HG03432 (cell line): ENCODE data around the gene AGBL4.
A peak's percentile ranks its signal among the peaks of the same experiment; 100 is the strongest.

Experiments
- ATAC-seq: cut with Tn5 transposase; IDR thresholded peaks from one replicate; pipeline ENCODE4 v1.9.1; 2021; ENCODE audit warnings: mild to moderate bottlenecking, moderate library complexity; ENCODE audit not compliant: unreplicated experiment

Gene AGBL4

DNA sequence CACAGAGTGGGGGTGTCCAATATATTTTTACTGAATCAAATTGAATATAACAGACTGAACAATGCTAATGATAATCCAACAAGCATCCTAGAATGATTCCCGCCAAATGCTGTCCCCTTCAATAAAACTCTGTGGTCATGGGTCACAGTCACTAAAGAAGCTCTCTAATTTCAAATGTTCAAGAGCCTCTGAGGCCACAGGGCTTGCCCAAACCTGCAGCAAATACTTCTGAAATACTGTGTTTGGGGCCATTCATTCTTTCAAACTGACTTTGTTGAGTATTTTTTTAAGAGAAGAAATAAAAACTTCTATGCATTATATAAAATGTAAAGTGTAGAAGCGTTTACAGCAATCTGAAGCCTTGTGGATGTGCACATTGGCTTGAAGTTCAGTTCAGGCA is 1239.5 kb downstream of the AGBL4 start:
- ATAC-seq = no peak

DNA sequence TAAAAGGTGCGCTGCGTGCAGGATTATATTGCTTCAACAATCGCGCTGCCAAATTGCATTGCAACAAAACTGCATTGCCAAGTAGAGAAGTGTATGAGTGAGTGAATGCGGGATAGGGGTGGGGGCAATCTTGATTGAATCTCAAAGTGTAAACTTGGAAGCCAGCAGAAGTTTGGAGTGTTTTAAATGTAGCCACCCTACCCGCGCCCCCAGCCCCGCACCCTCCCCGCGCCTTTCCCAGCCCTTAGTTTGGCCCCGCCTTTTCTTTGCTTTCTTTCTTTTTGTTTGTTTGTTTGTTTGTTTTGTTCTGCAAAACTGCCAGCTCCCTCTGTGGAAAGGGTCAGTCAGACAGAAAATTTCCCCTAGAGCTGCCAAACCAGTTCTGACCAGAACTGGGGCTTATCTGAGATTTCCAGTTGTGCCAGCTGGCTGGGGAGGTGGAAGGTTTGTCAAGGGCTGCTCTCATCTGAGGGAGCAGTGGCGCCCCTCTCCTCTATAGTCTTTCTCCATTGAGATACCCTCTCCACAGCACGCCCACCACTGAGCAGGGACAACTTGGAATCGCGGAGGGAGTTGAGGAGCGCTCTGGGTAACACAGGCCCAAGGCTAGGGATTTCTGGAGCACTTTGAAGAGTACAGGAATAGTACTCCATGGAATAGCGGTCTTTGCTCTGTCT is 1246.4 kb downstream of the AGBL4 start:
- no peak for ATAC-seq

DNA sequence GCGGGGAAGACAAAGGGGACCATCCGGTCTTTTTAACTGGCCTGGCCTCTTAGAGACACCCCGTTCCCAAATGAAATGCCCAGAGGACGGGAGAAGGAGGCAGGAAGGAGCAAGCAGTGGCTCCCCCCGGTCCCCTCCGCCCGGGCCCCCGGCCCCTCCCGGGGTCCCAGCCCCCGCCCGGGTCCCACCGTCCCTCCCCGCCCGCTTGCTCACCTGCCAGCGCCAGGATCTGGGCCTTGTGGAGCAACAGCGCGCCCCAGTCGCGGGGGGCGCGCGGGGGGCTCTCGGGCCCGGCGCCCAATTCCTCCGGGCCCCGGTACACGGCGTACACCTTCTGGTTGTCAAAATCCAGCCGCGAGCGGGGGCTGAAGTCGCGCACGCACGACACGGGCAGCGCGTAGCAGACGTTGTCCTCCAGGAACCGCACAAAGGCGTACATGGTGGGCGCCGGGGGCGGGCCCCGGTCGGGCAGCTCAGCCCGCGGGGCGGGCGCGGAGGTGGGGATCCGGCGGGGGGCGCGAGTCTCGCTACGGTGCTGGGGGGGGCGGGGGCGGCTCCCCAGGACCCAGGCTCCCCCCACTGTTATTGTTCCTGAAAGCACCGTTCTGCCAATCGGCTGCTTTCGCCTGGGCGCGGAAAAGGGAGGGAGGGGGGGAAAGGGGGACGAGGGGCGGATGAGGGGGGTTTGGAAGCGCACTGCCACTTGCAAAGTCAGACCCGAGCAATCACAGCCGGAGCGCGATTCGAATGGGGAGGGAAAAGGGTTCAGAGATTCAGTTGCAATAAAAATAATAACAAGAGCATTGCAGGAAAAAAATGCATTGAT is 1247.1 kb downstream of the AGBL4 start, which contains the start of gene BEND5:
Gene BEND5 (minus strand): TSS at position 499 of the 826 bp plus-strand sequence. CDS start 60 bp downstream, at position 439.
- no peak for ATAC-seq

DNA sequence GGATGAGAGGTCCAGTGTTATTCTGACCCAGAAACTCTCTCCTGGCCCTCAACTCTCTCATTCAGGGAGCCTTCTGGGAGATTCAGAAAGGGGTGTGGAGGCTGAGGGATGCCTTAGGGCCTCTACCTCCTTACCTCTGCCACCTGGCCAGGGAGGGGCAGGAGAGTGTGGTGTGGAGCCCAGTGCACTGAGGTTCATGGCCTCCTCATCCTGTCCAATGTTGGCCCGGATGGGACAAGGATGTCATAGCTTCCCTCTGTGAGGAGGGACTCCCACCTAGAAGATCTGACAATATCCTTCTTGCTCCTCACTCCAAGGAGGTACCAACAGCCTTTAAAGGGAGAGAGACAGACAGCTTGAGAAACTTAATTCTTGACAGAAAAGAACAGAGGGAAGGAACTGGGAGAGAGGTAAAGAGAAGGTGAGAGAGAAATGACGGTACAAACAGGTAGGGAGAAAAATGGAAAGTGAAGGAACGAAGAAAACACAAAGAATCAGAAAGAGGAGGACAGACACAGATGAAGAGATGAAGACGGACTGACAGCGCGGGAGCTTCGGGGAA is 1247.8 kb downstream of the AGBL4 start:
- ATAC-seq = no peak

DNA sequence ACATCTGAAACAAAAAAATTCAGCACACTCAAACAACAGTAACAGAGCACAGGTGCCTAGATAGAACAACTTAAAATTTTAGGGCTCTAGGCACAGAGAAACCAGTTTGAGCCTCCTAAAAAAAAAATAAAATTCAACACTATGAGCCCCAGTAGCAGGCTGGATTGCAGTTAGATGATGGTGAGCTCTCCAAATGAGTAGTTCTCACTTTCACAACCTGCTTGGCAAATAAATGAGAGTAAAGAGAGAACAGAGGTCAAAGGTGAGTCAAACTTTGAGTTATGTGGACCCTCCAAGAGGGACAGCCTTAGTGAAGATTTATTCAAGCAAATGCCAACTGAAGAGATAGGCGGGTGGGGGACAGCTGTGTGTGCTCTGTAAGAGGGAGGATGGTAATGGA is 1250.6 kb downstream of the AGBL4 start:
- no peak for ATAC-seq

DNA sequence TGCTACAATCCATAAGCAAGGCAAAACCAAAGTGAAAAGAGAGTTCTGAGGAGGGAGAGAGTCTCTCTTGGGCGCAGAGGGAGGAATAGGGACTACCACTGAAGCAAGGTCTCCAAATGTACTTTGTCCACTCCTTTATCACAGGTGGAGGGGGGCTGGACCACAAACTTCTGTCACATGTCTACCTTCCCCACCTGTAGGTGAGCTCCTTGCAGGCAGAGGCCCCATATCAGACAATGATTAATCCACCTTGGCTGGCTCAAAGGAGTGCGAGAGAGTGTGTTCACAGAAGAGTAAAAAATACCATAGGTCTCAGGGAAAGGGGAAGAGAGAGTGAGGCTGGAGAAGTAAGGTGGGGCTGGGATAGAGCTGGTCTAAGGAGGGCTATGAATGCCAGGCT is 1251.5 kb downstream of the AGBL4 start:
- ATAC-seq = no peak

DNA sequence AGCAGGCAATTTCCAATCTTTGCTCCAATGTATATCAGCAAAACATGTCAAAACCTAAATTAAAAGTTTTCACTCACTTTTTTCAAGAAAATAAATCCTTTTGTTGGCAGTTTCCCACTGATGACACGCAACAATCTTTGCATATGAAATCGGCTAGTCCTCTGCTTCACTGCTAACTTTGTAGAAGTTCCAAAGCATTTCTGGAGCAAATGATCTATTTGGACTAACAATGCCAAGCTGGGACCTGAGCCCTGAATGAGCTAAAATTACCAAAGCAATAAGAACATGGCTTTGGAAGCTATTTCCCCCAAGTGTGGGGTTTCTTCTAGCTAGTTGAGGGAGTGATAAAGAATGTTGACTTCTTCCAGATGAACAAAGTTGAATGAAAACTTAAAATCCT is 1252.2 kb downstream of the AGBL4 start:
- no peak for ATAC-seq

DNA sequence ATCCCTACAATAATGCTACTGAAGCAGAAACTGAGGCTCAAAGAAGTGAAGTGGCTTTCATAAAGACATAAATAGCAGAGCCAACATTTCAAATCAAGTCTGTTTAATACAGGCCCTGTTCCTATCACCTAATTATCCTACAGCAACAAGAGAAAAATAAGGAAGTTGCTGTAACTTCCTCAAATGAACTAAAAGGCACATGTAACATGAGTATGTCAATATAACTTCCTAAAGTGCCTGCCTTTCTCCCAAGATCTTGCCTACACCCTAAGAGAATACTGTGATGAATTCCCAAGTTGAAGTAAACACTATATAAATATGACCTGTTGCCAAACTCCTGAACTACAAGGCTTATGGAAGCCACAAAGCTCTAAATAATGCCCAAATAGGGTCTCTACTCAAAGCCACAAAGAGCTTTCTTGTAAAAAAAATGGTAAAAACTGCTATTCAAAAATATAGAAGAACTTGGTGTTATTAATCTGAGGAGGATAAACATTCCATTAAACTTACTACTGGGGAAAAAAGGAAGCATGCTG is 1255.7 kb downstream of the AGBL4 start:
- no peak for ATAC-seq

DNA sequence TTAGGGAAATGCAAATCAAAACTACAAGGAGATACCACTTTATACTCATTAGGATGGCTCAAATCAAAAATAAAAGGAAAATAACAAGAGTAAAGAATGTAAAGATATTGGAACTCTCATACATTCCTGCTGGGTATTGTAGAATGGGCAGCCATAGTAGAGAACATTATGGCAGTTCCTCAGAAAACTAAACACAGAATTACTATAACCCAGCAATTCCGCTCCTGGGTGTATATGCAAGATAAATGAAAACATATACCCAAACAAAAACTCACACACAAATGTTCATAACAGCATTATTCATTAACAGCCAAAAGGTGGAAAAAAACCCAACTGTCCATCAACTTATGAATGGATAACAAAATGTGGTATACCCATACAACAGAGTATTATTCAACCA is 1258.4 kb downstream of the AGBL4 start:
- ATAC-seq = no peak

DNA sequence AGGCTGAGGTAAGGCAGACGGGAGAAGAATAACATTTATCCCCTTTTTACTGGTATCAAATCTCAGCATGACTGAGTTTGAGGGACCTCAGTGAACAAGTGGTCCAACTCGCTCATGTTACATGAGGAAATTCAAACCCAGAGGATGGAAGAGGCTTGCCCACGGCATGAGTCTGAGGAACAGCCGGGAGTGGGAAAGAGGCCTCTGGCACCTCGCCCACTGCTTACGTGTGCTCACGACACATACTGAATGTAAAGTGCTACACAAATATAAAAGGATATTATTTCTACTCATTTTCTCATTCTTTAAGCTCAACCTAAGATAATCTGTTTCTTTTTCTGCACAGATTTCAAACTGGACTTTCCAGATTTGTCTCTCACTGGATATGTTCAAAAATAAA is 1261.8 kb downstream of the AGBL4 start:
- no peak for ATAC-seq

DNA sequence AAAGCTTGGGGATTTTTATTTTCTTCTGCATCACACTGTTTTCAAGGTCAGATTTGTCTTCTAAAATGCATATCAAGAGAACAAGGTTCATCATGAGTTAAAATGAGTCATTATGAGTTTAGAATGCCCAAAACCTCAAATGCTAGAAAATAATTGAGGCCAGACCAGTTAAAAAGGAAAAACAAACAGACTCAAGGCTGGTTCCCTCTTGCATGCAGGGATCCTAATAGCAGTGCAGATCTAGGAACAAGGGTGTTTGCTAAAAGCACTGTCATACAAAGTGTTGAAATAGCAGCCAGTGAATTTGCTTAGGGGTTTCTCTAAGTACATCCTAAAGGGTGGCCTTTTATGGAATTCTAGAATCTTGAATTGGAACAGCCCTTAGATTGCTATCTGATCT is 1262.3 kb downstream of the AGBL4 start:
- ATAC-seq = no peak

DNA sequence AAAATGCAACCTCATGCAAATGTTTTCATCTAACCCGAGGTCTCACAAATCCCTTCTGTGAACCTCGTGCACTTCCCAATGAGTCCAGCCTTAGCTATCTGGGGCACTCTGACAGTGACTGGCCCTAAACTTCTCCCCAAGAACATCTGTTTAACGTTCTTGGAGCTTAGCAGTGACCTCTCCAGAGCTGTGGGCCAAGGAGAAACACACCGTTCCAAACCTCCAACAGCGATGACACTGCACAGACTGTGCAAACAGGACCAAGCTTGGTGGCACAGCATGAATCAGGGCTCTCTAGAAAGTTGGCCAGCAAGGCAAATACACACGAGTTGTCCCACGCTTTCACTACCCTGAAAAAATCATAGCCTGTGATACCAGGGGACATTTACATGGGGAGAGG is 1262.9 kb downstream of the AGBL4 start:
- ATAC-seq = no peak

DNA sequence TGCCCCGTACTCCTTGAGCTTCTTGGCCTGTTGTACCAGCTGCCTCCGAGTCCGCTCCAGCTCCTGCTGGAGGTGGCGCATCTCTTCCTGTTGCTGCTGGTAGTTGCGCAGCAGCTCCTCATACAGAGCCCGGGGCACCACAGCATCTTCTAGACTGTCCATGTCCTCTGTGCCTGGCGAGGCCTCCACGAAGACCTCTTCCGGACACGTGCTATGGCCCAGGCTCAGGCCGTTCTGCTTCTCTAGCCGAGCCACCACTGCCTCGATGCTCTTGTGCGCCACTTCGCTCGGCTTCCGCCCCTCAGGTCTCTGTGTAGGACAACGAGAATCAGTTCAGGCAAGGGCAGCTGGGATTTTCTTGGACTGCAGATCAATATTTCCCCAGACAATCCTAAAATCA is 1264.8 kb downstream of the AGBL4 start:
- ATAC-seq = no peak

DNA sequence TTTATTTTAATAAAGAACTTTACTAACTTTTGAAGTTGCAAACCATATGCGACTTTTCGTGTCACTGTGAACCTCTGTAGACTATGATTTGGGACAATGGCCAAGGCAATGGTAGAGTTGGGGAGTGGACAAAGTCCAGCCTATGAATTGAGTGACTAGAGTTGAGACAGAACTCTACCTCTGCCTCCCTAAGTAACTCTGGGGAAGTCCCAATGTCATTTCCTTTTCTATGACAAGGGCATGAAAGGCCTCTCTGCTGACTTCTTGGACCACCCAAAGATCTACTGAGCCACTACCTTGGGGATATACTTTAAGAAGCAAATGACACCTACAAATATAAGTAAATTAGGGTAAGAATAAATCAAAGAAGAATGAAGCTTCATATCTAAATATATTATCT is 1266.4 kb downstream of the AGBL4 start:
- ATAC-seq = no peak

DNA sequence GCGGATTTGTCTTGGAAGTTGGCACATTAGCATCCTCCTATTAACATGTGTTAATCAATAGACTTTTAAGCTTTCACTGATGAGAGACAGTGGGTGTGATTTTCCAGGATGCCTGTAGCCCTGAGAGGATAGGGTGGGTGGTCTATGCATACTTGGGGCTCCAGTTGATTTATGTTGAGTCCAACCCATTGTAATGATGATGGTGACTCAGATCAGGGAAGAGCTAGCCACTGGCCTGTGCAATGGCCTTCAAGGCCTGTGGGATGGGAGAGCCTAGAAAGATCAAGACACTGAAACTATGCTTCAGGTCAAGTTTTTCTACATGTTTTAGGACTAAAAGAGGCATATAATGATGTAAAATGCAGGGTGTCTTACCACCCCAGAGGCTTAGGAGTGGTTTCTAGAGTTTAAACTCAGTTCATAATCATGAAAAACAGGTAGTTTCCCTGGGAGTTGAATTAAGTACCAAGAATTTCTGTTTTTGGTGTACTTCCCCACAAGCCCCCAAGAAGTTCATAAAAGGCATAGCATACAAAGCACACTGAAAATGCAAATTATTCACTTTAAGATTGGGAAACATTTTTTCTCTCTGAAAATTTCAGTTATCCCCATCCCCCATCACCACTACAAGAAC is 1267.0 kb downstream of the AGBL4 start:
- no peak for ATAC-seq

DNA sequence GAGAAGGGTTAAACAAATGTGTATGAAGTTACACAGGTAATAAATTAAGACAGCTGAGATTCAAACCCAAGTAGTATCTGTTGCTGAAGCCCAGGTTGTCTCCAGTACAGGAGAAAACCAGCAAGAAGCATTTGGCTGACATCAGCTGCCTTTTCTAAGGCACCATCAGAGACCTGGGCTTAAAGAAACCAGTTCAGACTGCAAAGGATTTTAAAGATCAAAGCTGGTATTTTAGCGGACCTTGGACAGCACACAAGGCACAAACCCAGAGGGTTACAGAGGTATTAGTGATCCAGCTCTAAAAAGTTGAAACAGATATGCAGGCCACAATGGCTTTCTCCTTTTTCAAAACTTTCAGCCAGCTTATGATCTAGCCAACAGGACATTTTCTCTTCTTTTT is 1270.5 kb downstream of the AGBL4 start:
- ATAC-seq = no peak

DNA sequence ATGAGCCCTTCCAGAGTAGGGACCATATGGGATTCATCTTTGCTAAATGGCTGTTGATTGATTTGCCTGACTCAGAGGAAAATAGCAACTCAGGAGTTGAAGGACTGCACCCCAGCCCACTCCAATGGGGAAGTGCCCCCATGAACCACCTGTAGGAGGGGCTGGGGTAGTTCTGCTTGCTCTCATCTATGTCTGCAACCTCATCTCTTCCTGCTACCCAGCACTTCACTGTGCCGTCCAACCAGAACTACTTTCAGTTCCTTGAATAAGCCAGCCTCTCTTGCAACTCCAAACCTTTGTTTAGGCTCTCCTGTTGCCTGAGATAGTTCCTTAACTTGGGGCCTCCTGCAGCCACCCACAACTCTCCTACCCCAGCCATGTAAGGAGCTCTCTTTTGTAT is 1273.6 kb downstream of the AGBL4 start:
- peak; percentile 71 for ATAC-seq

DNA sequence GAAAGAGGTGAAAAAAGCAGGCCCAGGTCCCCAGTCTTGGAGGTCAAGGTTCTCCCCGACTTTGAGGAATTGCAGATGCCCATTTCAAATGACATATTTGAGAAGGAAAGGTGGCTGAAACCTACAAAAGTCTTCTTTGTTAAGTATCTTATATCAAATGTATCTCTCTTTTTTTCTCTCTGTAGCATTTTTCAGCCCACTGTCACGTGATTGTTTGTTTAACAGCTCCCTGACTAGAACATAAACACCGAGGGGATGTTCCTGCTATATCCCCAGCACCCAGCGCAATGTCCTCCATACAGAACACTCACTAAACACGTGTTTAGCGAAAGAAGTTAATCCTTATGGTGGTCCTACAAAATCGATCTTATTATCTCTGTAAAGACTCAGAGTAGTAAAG is 1274.7 kb downstream of the AGBL4 start:
- no peak for ATAC-seq

DNA sequence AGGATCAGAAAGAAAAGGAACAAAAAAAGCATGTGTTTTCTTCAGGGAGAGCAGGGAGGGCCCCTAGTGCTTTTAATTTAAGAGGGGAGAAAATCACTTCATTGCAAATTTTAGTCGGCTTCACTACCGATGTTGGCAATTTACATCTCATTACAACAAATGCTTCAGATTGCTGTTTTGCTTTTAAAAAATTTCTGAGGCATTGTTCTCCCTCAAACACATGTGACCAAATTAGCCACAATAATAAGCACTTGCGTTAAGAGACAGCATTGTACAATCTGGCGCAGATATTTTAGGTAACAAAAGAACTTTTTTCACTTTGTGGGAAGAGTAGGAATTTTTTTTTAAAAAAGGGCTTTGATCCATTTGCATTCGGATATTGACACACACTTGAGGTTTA is 1276.8 kb downstream of the AGBL4 start:
- no peak for ATAC-seq

DNA sequence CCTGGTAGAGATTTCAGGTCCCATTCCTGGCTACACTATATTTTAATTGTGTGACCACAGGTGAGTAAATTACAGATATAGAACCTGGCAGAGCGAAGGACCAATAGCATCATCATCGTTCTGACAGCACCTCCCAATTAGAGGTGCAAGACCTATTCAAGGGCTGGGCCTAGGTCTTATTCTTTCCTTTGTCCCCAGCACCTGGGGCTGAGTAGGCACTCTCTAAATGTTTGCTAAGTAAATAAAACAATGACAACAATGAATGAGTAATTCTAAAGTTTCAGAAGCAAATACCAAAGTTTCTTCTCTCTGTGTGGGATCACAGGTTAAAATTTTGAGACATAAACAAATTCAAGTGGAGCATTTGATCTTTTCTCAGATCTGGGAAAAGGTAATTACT is 1279.7 kb downstream of the AGBL4 start:
- ATAC-seq = no peak

DNA sequence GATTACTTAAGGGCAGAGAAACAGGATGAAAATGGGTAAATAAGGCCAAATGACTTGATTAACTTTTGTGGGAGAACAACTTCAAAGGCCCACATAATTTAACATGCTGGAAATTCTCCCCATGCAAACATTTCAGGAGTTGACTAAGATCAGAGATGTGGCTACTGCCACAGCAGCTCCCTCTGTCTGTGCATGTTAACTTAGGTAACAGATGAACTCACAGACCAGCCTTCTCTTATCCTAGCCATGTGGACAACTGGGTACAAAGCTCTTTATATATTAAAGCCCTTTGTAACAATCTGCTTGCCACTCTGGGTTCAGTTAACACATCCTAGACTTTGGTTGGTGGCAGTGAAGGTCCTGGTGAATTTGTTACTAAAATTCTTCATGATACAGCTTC is 1280.3 kb downstream of the AGBL4 start:
- no peak for ATAC-seq
